ENCODE data around the gene ATG5.

DNA sequence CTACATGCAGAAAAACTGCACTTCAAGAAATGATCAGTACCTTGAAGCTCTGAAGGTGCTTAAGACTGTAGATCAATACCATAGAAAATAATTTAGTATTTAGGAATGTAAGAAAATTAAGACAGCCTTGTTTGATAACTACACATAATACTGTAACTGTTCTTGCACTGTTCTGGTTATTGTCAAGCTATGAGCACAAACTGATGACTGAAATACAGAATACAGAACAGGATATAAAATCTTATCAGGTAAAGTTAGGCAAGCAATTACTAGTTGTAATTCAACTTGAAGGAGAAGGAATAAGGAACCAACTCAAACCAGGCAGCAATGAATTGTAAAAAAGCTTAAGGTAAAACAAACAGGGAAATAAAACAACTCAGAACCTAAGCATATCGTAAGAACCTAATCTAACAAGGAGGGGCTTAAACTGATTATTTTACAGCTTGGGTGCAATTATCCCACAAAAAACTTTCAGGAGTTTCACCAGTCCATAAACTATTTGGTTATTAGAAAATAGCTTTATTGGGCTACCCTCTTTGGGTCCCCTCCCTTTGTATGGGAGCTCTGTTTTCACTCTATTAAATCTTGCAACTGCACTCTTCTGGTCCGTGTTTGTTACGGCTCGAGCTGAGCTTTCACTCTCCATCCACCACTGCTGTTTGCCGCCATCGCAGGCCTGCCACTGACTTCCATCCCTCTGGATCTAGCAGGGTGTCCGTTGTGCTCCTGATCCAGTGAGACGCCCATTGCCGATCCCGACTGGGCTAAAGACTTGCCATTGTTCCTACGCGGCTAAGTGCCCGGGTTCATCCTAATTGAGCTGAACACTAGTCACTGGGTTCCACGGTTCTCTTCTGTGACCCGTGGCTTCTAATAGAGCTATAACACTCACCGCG lies 97.7 kb downstream of the ATG5 start:
- TF ChIP-seq, protein P1, sequence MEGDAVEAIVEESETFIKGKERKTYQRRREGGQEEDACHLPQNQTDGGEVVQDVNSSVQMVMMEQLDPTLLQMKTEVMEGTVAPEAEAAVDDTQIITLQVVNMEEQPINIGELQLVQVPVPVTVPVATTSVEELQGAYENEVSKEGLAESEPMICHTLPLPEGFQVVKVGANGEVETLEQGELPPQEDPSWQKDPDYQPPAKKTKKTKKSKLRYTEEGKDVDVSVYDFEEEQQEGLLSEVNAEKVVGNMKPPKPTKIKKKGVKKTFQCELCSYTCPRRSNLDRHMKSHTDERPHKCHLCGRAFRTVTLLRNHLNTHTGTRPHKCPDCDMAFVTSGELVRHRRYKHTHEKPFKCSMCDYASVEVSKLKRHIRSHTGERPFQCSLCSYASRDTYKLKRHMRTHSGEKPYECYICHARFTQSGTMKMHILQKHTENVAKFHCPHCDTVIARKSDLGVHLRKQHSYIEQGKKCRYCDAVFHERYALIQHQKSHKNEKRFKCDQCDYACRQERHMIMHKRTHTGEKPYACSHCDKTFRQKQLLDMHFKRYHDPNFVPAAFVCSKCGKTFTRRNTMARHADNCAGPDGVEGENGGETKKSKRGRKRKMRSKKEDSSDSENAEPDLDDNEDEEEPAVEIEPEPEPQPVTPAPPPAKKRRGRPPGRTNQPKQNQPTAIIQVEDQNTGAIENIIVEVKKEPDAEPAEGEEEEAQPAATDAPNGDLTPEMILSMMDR (IDR thresholded peaks at IDR 0.05; ENCODE audit: insufficient read depth, low read length, poor library complexity, severe bottlenecking): no peak
- TF ChIP-seq EZH2phosphoT487 (conservative IDR thresholded peaks at IDR 0.05; ENCODE audit: low read length): no peak

Measured in SU-DHL-6 (cell line).